ENCODE measurements around the gene ALOX12B.
"Not testable (repeated sequence)": the region's sequence is repeated elsewhere in the genome, so short reads cannot be mapped to it uniquely, and the experiment has no call there.

Gene ALOX12B

GRCh38 chr17:8106980-8107379 is 19.5 kb upstream of the ALOX12B start:
- not testable (repeated sequence) for H3K36me3 Mint-ChIP-seq (ENCODE audit: low read depth); H3K4me3 Mint-ChIP-seq; H3K4me1 Mint-ChIP-seq (ENCODE audit: low read depth); H3K9me3 Mint-ChIP-seq; H3K27ac Mint-ChIP-seq
- H3K27me3 Mint-ChIP-seq (ENCODE audit: low read depth): peaks cover 18% of the 10 kb centered on the region

- no peaks in the 10 kb centered on the region for H3K4me1 Mint-ChIP-seq (ENCODE audit: low read depth)
- peaks cover 11% of the 10 kb centered on the region for H3K27me3 Mint-ChIP-seq (ENCODE audit: low read depth)
- H3K27ac Mint-ChIP-seq: no peak overlapping the region
- H3K9me3 Mint-ChIP-seq: no peaks in the 10 kb centered on the region
- no peaks in the 10 kb centered on the region for H3K36me3 Mint-ChIP-seq (ENCODE audit: low read depth)
- H3K4me3 Mint-ChIP-seq: no peak overlapping the region
Measured at GRCh38 chr17:8105957-8106398, 18.5 kb upstream of the ALOX12B start.

GRCh38 chr17:8104911-8105310 is 17.4 kb upstream of the ALOX12B start:
- no peaks in the 10 kb centered on the region for H3K4me1 Mint-ChIP-seq (ENCODE audit: low read depth)
- H3K27ac Mint-ChIP-seq: no peak overlapping the region
- H3K4me3 Mint-ChIP-seq: no peak overlapping the region
- H3K36me3 Mint-ChIP-seq (ENCODE audit: low read depth): no peaks in the 10 kb centered on the region
- H3K9me3 Mint-ChIP-seq: no peaks in the 10 kb centered on the region
- H3K27me3 Mint-ChIP-seq (ENCODE audit: low read depth): peaks cover 9% of the 10 kb centered on the region

- Mint-ChIP-seq H3K4me3 (no peak overlapping the region), H3K4me1 (ENCODE audit: low read depth) (no peaks in the 10 kb centered on the region), H3K36me3 (ENCODE audit: low read depth) (no peaks in the 10 kb centered on the region), H3K27me3 (ENCODE audit: low read depth) (peaks cover 9% of the 10 kb centered on the region), H3K9me3 (no peaks in the 10 kb centered on the region), H3K27ac (no peak overlapping the region)
Measured at GRCh38 chr17:8103549-8103948, 16.0 kb upstream of the ALOX12B start.

GRCh38 chr17:8101721-8102120 is 14.2 kb upstream of the ALOX12B start:
- no peaks in the 10 kb centered on the region for H3K4me1 Mint-ChIP-seq (ENCODE audit: low read depth)
- H3K9me3 Mint-ChIP-seq: no peaks in the 10 kb centered on the region
- H3K27ac Mint-ChIP-seq: no peak overlapping the region
- H3K36me3 Mint-ChIP-seq (ENCODE audit: low read depth): no peaks in the 10 kb centered on the region
- no peak overlapping the region for H3K4me3 Mint-ChIP-seq
- peaks cover 14% of the 10 kb centered on the region for H3K27me3 Mint-ChIP-seq (ENCODE audit: low read depth)

- Mint-ChIP-seq H3K4me1 (ENCODE audit: low read depth) (no peaks in the 10 kb centered on the region), H3K27me3 (ENCODE audit: low read depth) (peaks cover 19% of the 10 kb centered on the region), H3K4me3 (no peak overlapping the region)
Measured at GRCh38 chr17:8100763-8101162, 13.2 kb upstream of the ALOX12B start.

GRCh38 chr17:8100111-8100510 is 12.6 kb upstream of the ALOX12B start:
- H3K27me3 Mint-ChIP-seq (ENCODE audit: low read depth): peaks cover 18% of the 10 kb centered on the region
- no peaks in the 10 kb centered on the region for H3K4me1 Mint-ChIP-seq (ENCODE audit: low read depth)
- no peaks in the 10 kb centered on the region for H3K9me3 Mint-ChIP-seq
- no peak overlapping the region for H3K27ac Mint-ChIP-seq
- H3K4me3 Mint-ChIP-seq: no peak overlapping the region
- H3K36me3 Mint-ChIP-seq (ENCODE audit: low read depth): no peaks in the 10 kb centered on the region

More at GRCh38 chr17:8100763-8101162, 13.2 kb upstream of the ALOX12B start:
- no peak overlapping the region for H3K27ac Mint-ChIP-seq
- no peaks in the 10 kb centered on the region for H3K36me3 Mint-ChIP-seq (ENCODE audit: low read depth)
- H3K9me3 Mint-ChIP-seq: no peaks in the 10 kb centered on the region

GRCh38 chr17:8096541-8096940 is 9.0 kb upstream of the ALOX12B start:
- Mint-ChIP-seq H3K27ac (no peak overlapping the region), H3K36me3 (ENCODE audit: low read depth) (no peaks in the 10 kb centered on the region), H3K4me1 (ENCODE audit: low read depth) (peaks cover 6% of the 10 kb centered on the region), H3K27me3 (ENCODE audit: low read depth) (peaks cover 25% of the 10 kb centered on the region), H3K9me3 (no peaks in the 10 kb centered on the region), H3K4me3 (no peak overlapping the region)

- Mint-ChIP-seq H3K27me3 (ENCODE audit: low read depth) (peaks cover 25% of the 10 kb centered on the region), H3K4me3 (no peak overlapping the region)
Measured at GRCh38 chr17:8095361-8095760, 7.8 kb upstream of the ALOX12B start.

GRCh38 chr17:8091033-8091687 is 3.6 kb upstream of the ALOX12B start:
- Mint-ChIP-seq H3K9me3 (no peaks in the 10 kb centered on the region), H3K27ac (no peak overlapping the region), H3K4me3 (no peak overlapping the region), H3K27me3 (ENCODE audit: low read depth) (peaks cover 28% of the 10 kb centered on the region), H3K36me3 (ENCODE audit: low read depth) (no peaks in the 10 kb centered on the region), H3K4me1 (ENCODE audit: low read depth) (peaks cover 6% of the 10 kb centered on the region)

More at GRCh38 chr17:8095361-8095760, 7.8 kb upstream of the ALOX12B start:
- H3K27ac Mint-ChIP-seq: no peak overlapping the region
- H3K9me3 Mint-ChIP-seq: no peaks in the 10 kb centered on the region
- peaks cover 6% of the 10 kb centered on the region for H3K4me1 Mint-ChIP-seq (ENCODE audit: low read depth)
- H3K36me3 Mint-ChIP-seq (ENCODE audit: low read depth): no peaks in the 10 kb centered on the region

- H3K4me3 Mint-ChIP-seq: no peak overlapping the region
- H3K4me1 Mint-ChIP-seq (ENCODE audit: low read depth): peaks cover 6% of the 10 kb centered on the region
- no peaks in the 10 kb centered on the region for H3K36me3 Mint-ChIP-seq (ENCODE audit: low read depth)
- H3K27ac Mint-ChIP-seq: no peak overlapping the region
- peaks cover 19% of the 10 kb centered on the region for H3K27me3 Mint-ChIP-seq (ENCODE audit: low read depth)
- H3K9me3 Mint-ChIP-seq: no peaks in the 10 kb centered on the region
Measured at GRCh38 chr17:8089728-8090127, 2.2 kb upstream of the ALOX12B start.

GRCh38 chr17:8087952-8088230 is 375 bp upstream of the ALOX12B start:
- Mint-ChIP-seq H3K9me3 (no peaks in the 10 kb centered on the region), H3K4me3 (no peak overlapping the region), H3K4me1 (ENCODE audit: low read depth) (no peaks in the 10 kb centered on the region), H3K27ac (no peak overlapping the region), H3K36me3 (ENCODE audit: low read depth) (no peaks in the 10 kb centered on the region), H3K27me3 (ENCODE audit: low read depth) (peaks cover 14% of the 10 kb centered on the region)

- Mint-ChIP-seq H3K4me3 (no peak overlapping the region), H3K9me3 (no peaks in the 10 kb centered on the region), H3K27ac (no peak overlapping the region), H3K27me3 (ENCODE audit: low read depth) (peaks cover 9% of the 10 kb centered on the region), H3K36me3 (ENCODE audit: low read depth) (no peaks in the 10 kb centered on the region), H3K4me1 (ENCODE audit: low read depth) (peaks cover 8% of the 10 kb centered on the region)
Measured at GRCh38 chr17:8084250-8084649, 3.3 kb downstream of the ALOX12B start.

GRCh38 chr17:8082292-8082691 is 5.2 kb downstream of the ALOX12B start:
- peaks cover 11% of the 10 kb centered on the region for H3K4me1 Mint-ChIP-seq (ENCODE audit: low read depth)
- H3K27me3 Mint-ChIP-seq (ENCODE audit: low read depth): peaks cover 5% of the 10 kb centered on the region
- no peaks in the 10 kb centered on the region for H3K36me3 Mint-ChIP-seq (ENCODE audit: low read depth)
- no peak overlapping the region for H3K27ac Mint-ChIP-seq
- H3K9me3 Mint-ChIP-seq: no peaks in the 10 kb centered on the region
- no peak overlapping the region for H3K4me3 Mint-ChIP-seq

GRCh38 chr17:8081876-8082275 is 5.6 kb downstream of the ALOX12B start:
- Mint-ChIP-seq H3K27me3 (ENCODE audit: low read depth) (peaks cover 6% of the 10 kb centered on the region), H3K27ac (no peak overlapping the region), H3K36me3 (ENCODE audit: low read depth) (no peaks in the 10 kb centered on the region), H3K9me3 (no peaks in the 10 kb centered on the region), H3K4me1 (ENCODE audit: low read depth) (peaks cover 11% of the 10 kb centered on the region), H3K4me3 (no peak overlapping the region)

GRCh38 chr17:8080799-8081219 is 6.7 kb downstream of the ALOX12B start:
- Mint-ChIP-seq H3K9me3 (no peaks in the 10 kb centered on the region), H3K4me1 (ENCODE audit: low read depth) (peaks cover 11% of the 10 kb centered on the region), H3K4me3 (no peak overlapping the region), H3K36me3 (ENCODE audit: low read depth) (no peaks in the 10 kb centered on the region), H3K27ac (no peak overlapping the region), H3K27me3 (ENCODE audit: low read depth) (peaks cover 6% of the 10 kb centered on the region)

Measured in T-helper 1 cell treated with Interleukin-12 subunit alpha and Interleukin-12 subunit beta and Interleukin-4 antibody, amounts not matched to agents 30 μg/mL and 1 μg/mL, for 36 hours (primary cell).